Stimulated activated CD8-positive, alpha-beta memory T cell treated with anti-CD3 and anti-CD28 coated beads, Interleukin-15, amount 100 ng/mL, for 1 hour (primary cell): ENCODE results near the gene FAM83G.
"Not testable (repeated sequence)": the region's sequence is repeated elsewhere in the genome, so short reads cannot be mapped to it uniquely, and the experiment has no call there.

Experiments used
- DNase-seq: peaks from one replicate; pipeline ENCODE4 v3.0.0-alpha.2; 2020; ENCODE audit warnings: low read depth

Gene FAM83G

GRCh38 chr17:18954321-18954720 is 50.2 kb downstream of the FAM83G start:
- no peak for DNase-seq

GRCh38 chr17:18953231-18953728 is 51.3 kb downstream of the FAM83G start:
- DNase-seq: no peak

GRCh38 chr17:18951941-18952842 is 52.4 kb downstream of the FAM83G start, which contains the start of gene SLC5A10:
Gene SLC5A10 (plus strand): TSS chr17:18952165. CDS start chr17:18952206, 41 bp downstream.
- no peak for DNase-seq

- no peak for DNase-seq
Measured at GRCh38 chr17:18950944-18951905, 53.3 kb downstream of the FAM83G start.

- DNase-seq: no peak
Measured at GRCh38 chr17:18950346-18950745, 54.2 kb downstream of the FAM83G start.

GRCh38 chr17:18949566-18949965 is 55.0 kb downstream of the FAM83G start:
- no peak for DNase-seq

- DNase-seq: no peak
Measured at GRCh38 chr17:18948476-18949006, 56.0 kb downstream of the FAM83G start.

- DNase-seq: no peak
Measured at GRCh38 chr17:18947866-18948265, 56.7 kb downstream of the FAM83G start.

GRCh38 chr17:18946536-18946935 is 58.0 kb downstream of the FAM83G start:
- DNase-seq: no peak

GRCh38 chr17:18944646-18945045 is 59.9 kb downstream of the FAM83G start:
- DNase-seq: no peak

GRCh38 chr17:18938692-18939023 is 65.9 kb downstream of the FAM83G start:
- no peak for DNase-seq

- DNase-seq: no peak
Measured at GRCh38 chr17:18937981-18938691, 66.4 kb downstream of the FAM83G start.

GRCh38 chr17:18933102-18934058 is 71.2 kb downstream of the FAM83G start:
- no peak for DNase-seq

GRCh38 chr17:18932360-18933055 is 72.1 kb downstream of the FAM83G start:
- no peak for DNase-seq

- DNase-seq: no peak
Measured at GRCh38 chr17:18928628-18929125, 75.9 kb downstream of the FAM83G start.

GRCh38 chr17:18925187-18925586 is 79.4 kb downstream of the FAM83G start:
- DNase-seq: no peak

- DNase-seq: not testable (repeated sequence)
Measured at GRCh38 chr17:18922596-18922995, 82.0 kb downstream of the FAM83G start.

- DNase-seq: no peak
Measured at GRCh38 chr17:18921912-18922451, 82.6 kb downstream of the FAM83G start.

- no peak for DNase-seq
Measured at GRCh38 chr17:18921485-18921884, 83.1 kb downstream of the FAM83G start.
